G401 (cell line): ENCODE measurements around the gene TAOK2. TPM values are rescaled to one million over a fixed set of nuclear protein-coding genes. Genes with fewer than 3 reads are reported as not detected.

Source experiments
- DNase-seq: peaks from one replicate; pipeline ENCODE4 v3.0.0-alpha.2; 2015; ENCODE audit warnings: low spot score
- in situ Hi-C: cut with HindIII; loops from 2 replicates; pipeline ENCODE4 v1.10.0; 2016; ENCODE audit warnings: low sequenced_read_pairs, mixed read lengths
- total RNA-seq: library from RNA; depleted of rRNA; stranded (reverse); fragments of >200 nt; shearing (Covaris generic); gene quantifications from 2 replicates; pipeline ENCODE4 v1.2.3, GENCODE V29; 2014

The TAOK2 gene
- total RNA-seq, 1 experiment from 2014 or later, result 59.3 TPM

DNA sequence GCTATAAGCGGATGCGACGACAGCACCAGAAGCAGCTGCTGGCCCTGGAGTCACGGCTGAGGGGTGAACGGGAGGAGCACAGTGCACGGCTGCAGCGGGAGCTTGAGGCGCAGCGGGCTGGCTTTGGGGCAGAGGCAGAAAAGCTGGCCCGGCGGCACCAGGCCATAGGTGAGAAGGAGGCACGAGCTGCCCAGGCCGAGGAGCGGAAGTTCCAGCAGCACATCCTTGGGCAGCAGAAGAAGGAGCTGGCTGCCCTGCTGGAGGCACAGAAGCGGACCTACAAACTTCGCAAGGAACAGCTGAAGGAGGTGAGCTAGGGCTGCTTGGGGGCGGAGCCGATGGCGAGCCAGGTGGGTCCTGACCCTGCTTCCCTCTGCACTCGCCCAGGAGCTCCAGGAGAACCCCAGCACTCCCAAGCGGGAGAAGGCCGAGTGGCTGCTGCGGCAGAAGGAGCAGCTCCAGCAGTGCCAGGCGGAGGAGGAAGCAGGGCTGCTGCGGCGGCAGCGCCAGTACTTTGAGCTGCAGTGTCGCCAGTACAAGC is 11.7 kb downstream of the TAOK2 start:
- DNase-seq, result no peak
- in situ Hi-C loops, result no loop called here

DNA sequence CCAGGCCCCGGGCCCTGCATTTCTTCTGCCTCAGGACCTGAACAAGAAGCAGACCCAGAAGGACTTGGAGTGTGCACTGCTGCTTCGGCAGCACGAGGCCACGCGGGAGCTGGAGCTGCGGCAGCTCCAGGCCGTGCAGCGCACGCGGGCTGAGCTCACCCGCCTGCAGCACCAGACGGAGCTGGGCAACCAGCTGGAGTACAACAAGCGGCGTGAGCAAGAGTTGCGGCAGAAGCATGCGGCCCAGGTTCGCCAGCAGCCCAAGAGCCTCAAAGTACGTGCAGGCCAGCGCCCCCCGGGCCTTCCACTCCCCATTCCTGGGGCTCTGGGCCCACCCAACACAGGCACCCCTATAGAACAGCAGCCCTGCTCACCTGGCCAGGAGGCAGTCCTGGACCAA is 12.6 kb downstream of the TAOK2 start:
- no peak for DNase-seq
- in situ Hi-C loops, result no loop called here

DNA sequence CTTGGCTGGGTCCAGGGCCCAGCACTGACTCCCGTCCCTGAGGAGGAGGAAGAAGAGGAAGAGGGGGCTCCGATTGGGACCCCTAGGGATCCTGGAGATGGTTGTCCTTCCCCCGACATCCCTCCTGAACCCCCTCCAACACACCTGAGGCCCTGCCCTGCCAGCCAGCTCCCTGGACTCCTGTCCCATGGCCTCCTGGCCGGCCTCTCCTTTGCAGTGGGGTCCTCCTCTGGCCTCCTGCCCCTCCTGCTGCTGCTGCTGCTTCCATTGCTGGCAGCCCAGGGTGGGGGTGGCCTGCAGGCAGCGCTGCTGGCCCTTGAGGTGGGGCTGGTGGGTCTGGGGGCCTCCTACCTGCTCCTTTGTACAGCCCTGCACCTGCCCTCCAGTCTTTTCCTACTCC is 13.3 kb downstream of the TAOK2 start:
- in situ Hi-C loops, result no loop called here
- DNase-seq, result no peak

DNA sequence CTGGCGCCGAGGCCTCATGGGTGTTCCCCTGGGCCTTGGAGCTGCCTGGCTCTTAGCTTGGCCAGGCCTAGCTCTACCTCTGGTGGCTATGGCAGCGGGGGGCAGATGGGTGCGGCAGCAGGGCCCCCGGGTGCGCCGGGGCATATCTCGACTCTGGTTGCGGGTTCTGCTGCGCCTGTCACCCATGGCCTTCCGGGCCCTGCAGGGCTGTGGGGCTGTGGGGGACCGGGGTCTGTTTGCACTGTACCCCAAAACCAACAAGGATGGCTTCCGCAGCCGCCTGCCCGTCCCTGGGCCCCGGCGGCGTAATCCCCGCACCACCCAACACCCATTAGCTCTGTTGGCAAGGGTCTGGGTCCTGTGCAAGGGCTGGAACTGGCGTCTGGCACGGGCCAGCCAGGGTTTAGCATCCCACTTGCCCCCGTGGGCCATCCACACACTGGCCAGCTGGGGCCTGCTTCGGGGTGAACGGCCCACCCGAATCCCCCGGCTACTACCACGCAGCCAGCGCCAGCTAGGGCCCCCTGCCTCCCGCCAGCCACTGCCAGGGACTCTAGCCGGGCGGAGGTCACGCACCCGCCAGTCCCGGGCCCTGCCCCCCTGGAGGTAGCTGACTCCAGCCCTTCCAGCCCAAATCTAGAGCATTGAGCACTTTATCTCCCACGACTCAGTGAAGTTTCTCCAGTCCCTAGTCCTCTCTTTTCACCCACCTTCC is 13.9 kb downstream of the TAOK2 start:
- no peak for DNase-seq
- in situ Hi-C loops, result no loop called here

DNA sequence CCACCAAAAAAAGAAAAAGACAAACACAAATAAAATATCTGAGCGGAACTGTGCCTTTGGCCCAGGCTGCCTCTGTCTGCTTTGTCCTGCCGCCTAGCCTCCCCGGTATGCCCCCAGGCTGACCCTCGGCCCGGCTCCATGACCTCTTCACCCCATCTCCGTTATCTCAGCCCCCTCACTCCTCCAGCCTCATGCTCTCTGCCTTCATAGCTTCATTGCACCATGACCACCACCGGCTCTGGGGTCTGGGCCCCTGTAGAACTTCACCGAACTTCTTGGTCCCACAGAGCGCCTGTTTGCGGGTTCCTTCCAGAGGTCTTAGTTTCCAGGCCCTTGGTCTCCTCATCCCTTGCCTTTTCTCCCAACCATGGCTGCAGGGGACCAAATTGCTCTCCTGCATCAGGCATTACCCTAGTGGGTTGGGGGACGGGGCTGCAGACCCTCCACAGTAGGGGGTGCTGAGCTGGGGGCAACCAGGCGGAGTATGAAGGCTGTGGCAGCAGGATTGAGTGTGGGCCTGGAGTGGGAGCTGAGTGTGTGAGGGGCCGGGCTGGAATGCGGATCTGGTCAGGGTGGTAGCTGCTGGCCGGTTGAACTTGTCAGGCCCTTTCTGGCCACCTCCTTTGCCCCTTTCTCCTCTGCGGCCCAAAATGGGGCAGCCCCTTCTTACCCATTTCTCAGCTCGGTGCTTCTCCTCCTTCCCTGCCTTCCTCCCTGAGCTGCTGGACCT is 14.8 kb downstream of the TAOK2 start:
- DNase-seq, result no peak
- in situ Hi-C loops, result no loop called here

DNA sequence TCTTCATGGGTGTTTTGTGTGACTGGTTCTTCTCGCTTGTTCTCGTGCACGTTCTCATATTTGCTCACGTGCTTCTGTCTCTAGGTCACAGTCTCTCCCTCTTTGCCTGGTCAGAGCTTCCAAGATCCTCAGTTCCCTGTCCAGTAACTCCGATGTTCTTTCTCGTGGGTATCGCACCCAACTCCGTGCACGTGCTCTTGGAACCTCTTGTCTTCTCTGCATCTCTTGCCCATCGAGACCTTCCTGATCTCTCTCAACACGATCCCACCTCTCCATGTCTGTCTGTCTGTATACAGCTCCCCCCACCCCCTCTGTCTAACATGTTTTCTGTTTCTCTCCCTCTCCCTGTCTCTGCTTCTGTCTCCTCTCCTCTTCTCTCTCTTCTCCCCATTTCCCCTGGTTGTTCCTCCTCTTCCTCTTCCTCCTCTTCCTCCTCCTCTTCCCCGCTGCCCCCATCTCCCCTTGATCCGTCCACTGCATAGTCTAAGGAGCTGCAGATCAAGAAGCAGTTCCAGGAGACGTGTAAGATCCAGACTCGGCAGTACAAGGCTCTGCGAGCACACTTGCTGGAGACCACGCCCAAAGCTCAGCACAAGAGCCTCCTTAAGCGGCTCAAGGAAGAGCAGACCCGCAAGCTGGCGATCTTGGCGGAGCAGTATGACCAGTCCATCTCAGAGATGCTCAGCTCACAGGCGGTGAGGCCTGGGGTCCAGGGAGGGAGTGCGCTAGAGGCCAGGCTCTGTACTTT is 15.6 kb downstream of the TAOK2 start:
- in situ Hi-C loops, result no loop called here
- DNase-seq, result no peak

DNA sequence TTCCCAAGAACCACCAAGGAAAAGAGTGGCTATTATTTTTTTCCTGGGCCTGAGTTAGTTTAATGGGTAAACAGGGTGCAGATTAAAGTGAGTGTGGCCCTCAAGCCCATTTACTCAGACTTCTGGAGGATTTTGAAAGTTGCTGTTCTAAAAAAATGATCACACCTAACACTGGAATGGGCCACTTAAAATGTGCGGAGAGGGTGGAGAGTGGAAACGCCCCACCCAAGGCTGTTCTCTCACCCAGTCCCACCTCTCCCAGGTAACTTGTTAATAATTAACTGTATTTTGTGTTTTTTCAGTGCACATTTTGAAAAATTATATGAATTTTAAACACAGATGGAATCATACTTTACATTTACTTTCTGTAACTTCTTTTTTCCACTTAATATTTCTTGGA is 16.4 kb downstream of the TAOK2 start:
- in situ Hi-C loops, result no loop called here
- DNase-seq, result no peak

DNA sequence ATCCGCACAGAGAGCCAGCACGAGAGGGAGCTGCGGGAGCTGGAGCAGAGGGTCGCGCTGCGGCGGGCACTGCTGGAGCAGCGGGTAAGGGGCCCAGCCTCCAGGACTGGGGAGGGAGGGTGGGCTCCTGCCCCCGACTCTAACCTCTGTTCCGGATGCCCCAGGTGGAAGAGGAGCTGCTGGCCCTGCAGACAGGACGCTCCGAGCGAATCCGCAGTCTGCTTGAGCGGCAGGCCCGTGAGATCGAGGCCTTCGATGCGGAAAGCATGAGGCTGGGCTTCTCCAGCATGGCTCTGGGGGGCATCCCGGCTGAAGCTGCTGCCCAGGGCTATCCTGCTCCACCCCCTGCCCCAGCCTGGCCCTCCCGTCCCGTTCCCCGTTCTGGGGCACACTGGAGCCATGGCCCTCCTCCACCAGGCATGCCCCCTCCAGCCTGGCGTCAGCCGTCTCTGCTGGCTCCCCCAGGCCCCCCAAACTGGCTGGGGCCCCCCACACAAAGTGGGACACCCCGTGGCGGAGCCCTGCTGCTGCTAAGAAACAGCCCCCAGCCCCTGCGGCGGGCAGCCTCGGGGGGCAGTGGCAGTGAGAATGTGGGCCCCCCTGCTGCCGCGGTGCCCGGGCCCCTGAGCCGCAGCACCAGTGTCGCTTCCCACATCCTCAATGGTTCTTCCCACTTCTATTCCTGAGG is 17.4 kb downstream of the TAOK2 start:
- DNase-seq, result no peak
- in situ Hi-C loops, result no loop called here

DNA sequence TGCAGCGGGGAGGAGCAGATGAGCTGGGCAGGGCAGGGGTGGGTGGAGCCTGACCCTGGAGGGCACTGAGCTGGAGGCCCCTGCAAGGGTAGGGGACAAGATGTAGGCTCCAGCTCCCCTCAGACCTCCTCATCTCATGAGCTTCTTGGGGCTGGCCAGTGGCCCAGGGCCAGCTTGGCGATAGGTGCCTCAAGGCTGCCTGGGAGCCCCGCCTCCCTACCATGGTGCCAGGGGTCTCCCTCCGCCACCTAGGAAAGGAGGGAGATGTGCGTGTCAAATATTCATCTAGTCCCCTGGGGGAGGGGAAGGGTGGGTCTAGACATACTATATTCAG is 17.9 kb downstream of the TAOK2 start:
- DNase-seq, result no peak
- in situ Hi-C loops, result no loop called here

DNA sequence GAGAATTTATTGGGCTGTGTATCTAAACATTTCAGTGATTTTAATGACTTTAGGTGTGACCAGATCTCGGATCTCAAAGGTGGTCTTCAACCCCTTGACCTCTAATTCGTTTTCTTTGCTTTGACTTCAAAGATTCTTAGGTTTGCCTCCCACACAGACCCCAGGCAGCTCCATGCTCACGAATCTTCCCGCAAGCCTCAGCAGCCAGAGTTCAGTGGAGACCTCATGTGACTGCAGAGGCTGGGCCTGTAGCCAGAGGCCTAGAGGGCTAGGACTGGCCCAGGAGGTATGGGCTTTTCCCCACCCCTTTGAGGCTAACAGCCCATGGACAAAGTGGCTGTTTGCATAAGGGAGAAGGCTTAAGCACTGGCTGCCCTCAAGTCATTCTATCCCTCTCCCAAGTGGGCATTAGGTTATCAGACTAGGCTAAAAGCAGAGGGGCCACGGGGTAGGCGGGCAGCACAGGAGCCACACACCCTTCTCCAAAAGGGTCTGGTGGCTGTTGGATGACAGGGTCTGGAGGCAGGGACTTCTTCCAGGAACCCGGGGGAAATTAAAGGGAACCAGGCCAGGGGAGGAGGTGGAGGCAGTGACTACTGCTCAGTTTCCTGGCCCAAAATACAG is 18.8 kb downstream of the TAOK2 start:
- in situ Hi-C loops, result no loop called here
- no peak for DNase-seq

DNA sequence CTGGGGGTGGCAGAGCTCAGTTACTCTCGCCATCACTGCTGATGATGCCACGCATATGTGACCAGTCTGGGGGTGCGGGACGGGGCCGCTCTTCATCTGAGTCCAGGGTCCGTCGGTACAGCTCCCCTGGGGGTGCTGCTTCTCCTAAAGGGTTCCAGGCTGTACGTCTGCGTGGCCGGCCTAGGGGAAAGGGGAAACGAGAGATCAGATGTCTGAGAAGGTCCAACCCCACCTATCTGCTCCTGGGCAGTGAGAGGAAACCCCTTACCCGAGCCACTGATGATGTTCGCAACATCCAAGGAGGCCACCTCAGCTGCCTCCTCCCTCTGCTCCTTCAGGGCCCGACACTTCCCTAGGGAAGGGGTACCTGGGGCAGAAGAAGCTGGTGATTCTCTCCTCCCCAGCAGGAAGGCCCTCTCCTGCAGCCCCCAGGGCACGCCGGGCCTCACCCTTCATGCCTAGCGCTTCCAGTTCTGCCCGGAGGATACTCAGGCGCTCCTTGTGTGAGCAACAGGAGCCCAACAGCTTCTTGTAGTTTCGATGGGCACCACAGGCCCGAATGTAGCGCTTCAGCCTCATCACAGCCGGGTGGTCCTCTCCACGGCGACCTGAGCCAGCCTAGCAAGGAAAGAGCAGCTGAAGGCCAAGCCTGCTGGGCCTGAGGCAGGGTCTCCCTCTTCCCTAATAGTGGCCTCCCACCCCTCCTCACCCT is 19.7 kb downstream of the TAOK2 start:
- in situ Hi-C loops, result no loop called here
- no peak for DNase-seq

DNA sequence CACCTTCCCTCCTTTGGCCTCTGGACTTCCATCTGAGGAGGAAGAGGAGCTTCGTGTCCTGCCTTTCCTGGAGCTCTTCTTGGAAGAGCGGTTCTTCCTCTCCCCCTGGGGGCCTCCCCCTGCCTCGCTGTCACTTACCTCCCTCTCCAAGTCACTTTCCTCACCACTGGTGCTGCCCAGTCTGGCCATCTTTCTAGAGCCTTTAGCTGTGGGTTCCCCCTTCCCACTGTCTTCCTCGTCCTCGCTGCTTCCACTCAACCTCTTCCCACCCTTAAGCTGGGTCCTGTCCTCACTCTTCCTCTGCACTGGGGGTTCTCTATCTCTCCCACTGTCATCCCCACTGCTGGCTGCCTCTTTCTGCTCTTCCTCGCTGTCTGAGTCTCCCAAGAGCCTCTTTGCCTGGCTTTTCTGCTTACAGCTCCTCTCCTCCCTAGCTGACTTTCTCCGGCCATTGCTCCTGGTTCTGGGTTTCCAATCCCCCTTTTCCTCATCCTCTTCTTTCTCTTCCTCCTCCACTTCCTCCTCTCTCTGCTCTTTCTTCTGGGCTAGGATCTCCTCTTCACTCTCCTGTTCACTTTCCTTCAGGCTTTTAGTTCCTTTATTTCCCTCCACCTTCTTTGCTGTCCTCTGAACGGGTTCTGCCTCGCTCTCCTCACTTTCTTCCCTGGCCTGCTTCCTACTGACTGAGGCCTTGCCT is 20.4 kb downstream of the TAOK2 start:
- no peak for DNase-seq
- in situ Hi-C loops, result no loop called here

DNA sequence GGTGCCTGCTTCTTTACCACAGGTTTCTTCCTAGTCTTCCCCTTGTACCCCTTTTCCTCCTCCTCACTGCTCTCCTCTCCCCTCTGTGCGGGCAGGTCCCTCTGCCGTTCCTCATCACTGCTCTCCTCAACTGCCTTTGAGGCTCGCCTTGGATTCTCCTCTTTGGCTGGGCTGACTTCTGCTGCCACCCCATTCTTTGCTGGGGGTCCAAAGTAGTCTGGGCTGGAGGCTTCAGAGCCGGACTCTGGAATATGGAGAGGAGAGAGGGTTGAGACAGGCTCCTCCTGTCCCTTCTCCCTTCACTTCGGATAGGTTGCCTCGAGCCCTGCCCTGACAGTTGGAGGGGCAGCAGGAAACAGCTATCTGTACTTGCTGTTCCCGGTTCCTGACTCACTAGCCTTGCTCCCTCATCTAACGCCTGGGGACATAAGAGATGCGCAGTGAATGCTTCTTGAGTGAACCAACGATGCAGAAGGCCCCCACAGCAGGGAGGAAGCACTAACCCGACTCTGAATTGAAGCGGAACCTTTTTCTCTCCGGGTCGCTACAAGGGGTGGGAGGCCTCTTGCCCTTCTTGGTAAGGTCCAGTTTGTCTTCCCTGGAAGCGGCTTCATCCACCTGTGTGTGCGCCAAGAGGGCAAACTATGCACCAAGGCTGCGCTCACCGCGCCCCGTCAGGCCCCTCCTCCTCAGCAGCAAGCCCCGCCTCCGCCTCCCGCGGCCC is 21.1 kb downstream of the TAOK2 start:
- DNase-seq, result no peak
- in situ Hi-C loops, result no loop called here

DNA sequence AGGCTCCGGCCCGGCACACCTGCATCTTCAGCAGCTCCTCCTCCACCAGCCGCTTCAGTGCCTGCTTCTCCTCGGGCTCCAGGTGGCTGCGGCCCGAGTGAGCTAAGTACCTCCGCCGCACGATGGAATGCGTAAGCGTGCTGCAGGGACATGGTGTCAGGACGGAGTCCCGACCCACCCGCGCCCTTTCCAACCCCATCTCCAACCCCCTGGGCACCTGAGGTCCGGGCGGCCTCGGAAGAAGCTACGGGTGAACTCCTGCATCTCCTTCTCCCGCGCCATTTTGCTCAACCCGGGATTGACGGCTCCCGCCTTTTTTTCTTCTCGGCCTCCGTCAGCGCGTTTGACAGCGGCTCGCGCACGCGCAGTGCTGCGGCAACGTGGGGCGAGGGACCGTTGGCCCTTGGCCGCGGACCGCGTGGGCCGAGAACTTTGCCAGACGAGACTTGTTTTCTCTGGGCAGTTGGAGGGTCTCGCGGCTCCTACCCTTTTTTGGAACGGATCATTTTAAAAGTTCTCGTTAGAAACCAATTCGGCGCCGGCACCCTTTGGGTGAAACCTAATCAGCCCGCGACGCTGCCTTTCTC is 21.7 kb downstream of the TAOK2 start, which contains the start of gene HIRIP3:
Gene HIRIP3, minus strand, starts transcription at position 294 of the 587 bp plus-strand sequence. Its CDS starts 12 bp downstream, at position 282.
- DNase-seq, result peak; percentile 84
- in situ Hi-C loops, result no loop called here

DNA sequence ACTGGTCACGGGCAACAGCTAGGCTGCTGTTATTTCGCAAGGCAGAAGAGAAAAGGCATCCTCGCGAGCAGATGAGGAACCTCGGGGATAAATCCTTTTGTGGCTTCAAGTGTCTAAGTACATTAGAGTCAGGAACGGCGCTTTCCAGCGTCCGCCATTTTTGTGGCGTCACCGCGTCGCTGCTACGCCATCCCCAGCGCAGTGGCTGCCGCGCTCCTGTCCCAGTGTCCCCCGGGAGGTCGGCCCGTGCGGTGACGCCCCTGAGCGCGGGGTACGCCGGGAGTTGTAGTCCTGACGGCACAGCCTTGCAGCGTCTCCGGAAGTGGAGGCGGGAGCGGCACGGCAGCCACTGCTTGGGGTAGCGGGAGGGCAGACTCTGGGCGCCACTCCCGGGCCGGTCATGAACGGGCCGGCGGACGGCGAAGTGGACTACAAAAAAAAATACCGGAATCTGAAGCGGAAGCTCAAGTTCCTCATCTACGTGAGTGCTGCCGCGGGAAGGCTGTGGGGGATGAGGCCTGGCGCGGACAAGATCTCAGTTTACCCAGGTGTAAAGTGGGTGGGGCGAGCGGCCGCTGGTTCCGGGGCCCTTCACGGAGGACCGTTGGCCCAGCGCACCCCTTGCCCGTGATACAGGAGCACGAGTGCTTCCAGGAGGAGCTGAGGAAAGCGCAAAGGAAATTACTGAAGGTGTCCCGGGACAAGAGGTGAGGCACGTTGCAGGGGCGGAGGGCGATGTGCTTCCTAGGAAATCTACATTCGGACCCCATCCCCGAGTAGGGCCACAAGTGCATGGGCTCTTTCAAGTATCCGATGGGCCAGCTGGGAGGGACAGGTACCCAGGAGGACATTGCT is 22.5 kb downstream of the TAOK2 start, which contains the start of gene INO80E:
Gene INO80E, plus strand, starts transcription at position 331 of the 855 bp plus-strand sequence. Its CDS starts 70 bp downstream, at position 401.
- peak; percentile 97 for DNase-seq
- in situ Hi-C loops, result no loop called here

DNA sequence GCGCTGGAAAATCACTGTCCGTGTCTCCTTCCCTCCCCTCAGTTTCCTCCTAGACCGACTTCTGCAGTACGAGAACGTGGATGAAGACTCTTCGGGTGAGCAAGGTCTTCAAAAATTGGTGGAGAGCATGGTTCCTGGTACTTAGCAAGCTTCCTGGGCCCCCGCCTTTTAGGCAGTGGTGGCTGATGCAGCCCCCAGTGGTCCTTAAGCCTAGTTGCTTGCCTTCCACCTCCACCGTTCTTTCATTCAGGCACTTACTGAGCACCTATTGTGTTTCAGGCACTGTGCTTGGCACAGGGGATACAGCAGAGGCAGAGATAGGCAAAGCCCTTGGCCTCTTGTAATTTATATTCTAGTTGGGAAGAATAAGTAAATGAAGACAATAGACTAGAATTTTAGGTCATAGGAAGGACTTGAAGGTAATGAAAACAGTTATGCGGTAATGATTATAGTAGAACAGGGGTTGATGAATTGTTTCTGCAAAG is 23.1 kb downstream of the TAOK2 start:
- in situ Hi-C loops, result no loop called here
- no peak for DNase-seq
